GM10266 (cell line): ENCODE data around the gene ZBP1.

Source experiments
- DNase-seq: peaks from one replicate; pipeline ENCODE4 v3.0.0; 2012; ENCODE audit errors: extremely low spot score
- CTCF ChIP-seq: IDR thresholded peaks from 2 replicates; pipeline ENCODE4 v1.5.1; 2012; ENCODE audit warnings: mild to moderate bottlenecking, low read depth; ENCODE audit not compliant: control insufficient read depth, insufficient read depth; ENCODE audit errors: missing control alignments

Gene ZBP1

GRCh38 chr20:57660922-57661745, 40.9 kb upstream of the ZBP1 start:
- no peak for TF ChIP-seq CTCF
- DNase-seq: no peak

GRCh38 chr20:57660181-57660921, 40.1 kb upstream of the ZBP1 start:
- TF ChIP-seq CTCF: no peak
- no peak for DNase-seq

- TF ChIP-seq CTCF: no peak
- DNase-seq: no peak
These were observed 39.4 kb upstream of the ZBP1 start for GRCh38 chr20:57659517-57660180.

GRCh38 chr20:57658833-57659516, 38.7 kb upstream of the ZBP1 start:
- TF ChIP-seq CTCF: no peak
- DNase-seq: no peak

GRCh38 chr20:57658447-57658832, 38.2 kb upstream of the ZBP1 start:
- TF ChIP-seq CTCF: no peak
- DNase-seq: no peak

GRCh38 chr20:57657535-57658446, 37.6 kb upstream of the ZBP1 start:
- DNase-seq: no peak
- TF ChIP-seq CTCF: no peak
